IMR-90 (cell line): ENCODE data around the gene SCN11A. TPM values are rescaled to one million over a fixed set of nuclear protein-coding genes. Genes with fewer than 3 reads are reported as not detected.

Experiments
- ATAC-seq: fragments of 200-7000 bp; cut with Tn5 transposase; 2 replicates; pipeline ENCODE4 v1.9.1; 2020; ENCODE audit warnings: low read depth, mild to moderate bottlenecking, moderate library complexity
- BruUV-seq: library from RNA; stranded (reverse); fragments of 400-500 nt; replicated peaks from 2 replicates; lab custom pipeline; 2021; lab: Mats Ljungman, UMichigan
- CTCF ChIA-PET: fragments of 300-600 bp; formaldehyde crosslinking; extraction: SDS; loops from one replicate; lab custom pipeline; 2021; ENCODE audit warnings: antibody characterized with exemption; lab: Yijun Ruan, JAX
- POLR2A ChIA-PET: fragments of 300-600 bp; sonication (Branson Sonifier 250); formaldehyde crosslinking; loops from one replicate; lab custom pipeline; 2022; ENCODE audit warnings: antibody characterized with exemption; ENCODE audit not compliant: unreplicated experiment; lab: Charles Lee
- DNase-seq: peaks from one replicate; pipeline ENCODE4 v3.0.0; 2013
- H2AFZ ChIP-seq: replicated peaks from 2 replicates; pipeline ENCODE3; 2013; ENCODE audit warnings: low read length, mild to moderate bottlenecking; ENCODE audit not compliant: poor library complexity
- H2AK5ac ChIP-seq: 2 replicates; pipeline ENCODE4 v1.6.1; 2013; ENCODE audit warnings: low read depth, low read length, inconsistent platforms
- H2AK9ac ChIP-seq: replicated peaks from 2 replicates; pipeline ENCODE3; 2013; ENCODE audit warnings: mild to moderate bottlenecking, low read depth, low read length, moderate library complexity; ENCODE audit not compliant: poor library complexity
- H2BK120ac ChIP-seq: 2 replicates; pipeline ENCODE4 v1.6.1; 2013; ENCODE audit warnings: low read depth, low read length, inconsistent platforms
- H2BK15ac ChIP-seq: 3 replicates; pipeline ENCODE4 v1.6.1; 2013; ENCODE audit warnings: low read depth, low read length, inconsistent platforms
- H2BK20ac ChIP-seq: 2 replicates; pipeline ENCODE4 v1.6.1; 2013; ENCODE audit warnings: low read depth, mild to moderate bottlenecking, inconsistent platforms, low read length, moderate library complexity
- H2BK5ac ChIP-seq: 2 replicates; pipeline ENCODE4 v1.6.1; 2013; ENCODE audit warnings: mild to moderate bottlenecking, low read depth, low read length, inconsistent platforms; ENCODE audit not compliant: poor library complexity, severe bottlenecking
- H3K14ac ChIP-seq: replicated peaks from 2 replicates; pipeline ENCODE4 v1.6.1; 2013; ENCODE audit warnings: low read depth, low read length, inconsistent platforms
- H3K18ac ChIP-seq: 2 replicates; pipeline ENCODE4 v1.6.1; 2013; ENCODE audit warnings: low read depth, low read length, control low read depth
- H3K23ac ChIP-seq: 2 replicates; pipeline ENCODE4 v1.6.1; 2013; ENCODE audit warnings: low read depth, low read length, inconsistent platforms
- H3K27ac ChIP-seq: 2 replicates; pipeline ENCODE4 v1.5.1; 2013; ENCODE audit warnings: mild to moderate bottlenecking, control low read depth, low read length; ENCODE audit not compliant: insufficient read depth
- H3K27me3 ChIP-seq: 2 replicates; pipeline ENCODE4 v1.6.1; 2013; ENCODE audit warnings: low read length; ENCODE audit not compliant: control insufficient read depth, insufficient read depth
- H3K36me3 ChIP-seq: 2 replicates; pipeline ENCODE4 v1.6.1; 2013; ENCODE audit warnings: low read length, mixed read lengths; ENCODE audit not compliant: control insufficient read depth, insufficient read depth
- H3K4ac ChIP-seq: 2 replicates; pipeline ENCODE4 v1.6.1; 2013; ENCODE audit warnings: low read depth, low read length, inconsistent platforms
- H3K4me1 ChIP-seq: 2 replicates; pipeline ENCODE4 v1.6.1; 2013; ENCODE audit warnings: low read length, mixed read lengths; ENCODE audit not compliant: control insufficient read depth, insufficient read depth
- H3K4me2 ChIP-seq: 2 replicates; pipeline ENCODE4 v1.6.1; 2013; ENCODE audit warnings: low read depth, mild to moderate bottlenecking, control low read depth, low read length, moderate library complexity
- H3K4me3 ChIP-seq: 2 replicates; pipeline ENCODE4 v1.5.1; 2013; ENCODE audit warnings: low read depth, mild to moderate bottlenecking, control low read depth, low read length, moderate library complexity; ENCODE audit not compliant: insufficient read depth
- H3K56ac ChIP-seq: 2 replicates; pipeline ENCODE4 v1.6.1; 2013; ENCODE audit warnings: low read length, inconsistent platforms; ENCODE audit not compliant: insufficient read depth; ENCODE audit errors: extremely low read depth
- H3K79me1 ChIP-seq, 2 experiments: 2 replicates each; pipeline ENCODE4 v1.6.1; 2013; ENCODE audit warnings: low read length in 2 of 2, inconsistent platforms in 1 of 2, low read depth in 1 of 2
- H3K9ac ChIP-seq: 2 replicates; pipeline ENCODE4 v1.6.1; 2013; ENCODE audit warnings: low read depth, low read length, control low read depth
- H3K9me1 ChIP-seq: 2 replicates; pipeline ENCODE4 v1.6.1; 2013; ENCODE audit warnings: low read length, inconsistent platforms; ENCODE audit not compliant: insufficient read depth
- H3K9me3 ChIP-seq: 2 replicates; pipeline ENCODE4 v1.6.1; 2013; ENCODE audit warnings: low read length; ENCODE audit not compliant: control insufficient read depth, insufficient read depth
- H4K20me1 ChIP-seq: 2 replicates; pipeline ENCODE4 v1.6.1; 2013; ENCODE audit warnings: low read length, inconsistent platforms; ENCODE audit not compliant: insufficient read depth
- H4K5ac ChIP-seq: 2 replicates; pipeline ENCODE4 v1.6.1; 2013; ENCODE audit warnings: mild to moderate bottlenecking, low read depth, low read length, control low read depth
- H4K8ac ChIP-seq, 2 experiments: 2 replicates each; pipeline ENCODE4 v1.6.1; 2013; ENCODE audit warnings: low read depth in 2 of 2, low read length in 2 of 2, control low read depth in 1 of 2, inconsistent platforms in 1 of 2
- H4K91ac ChIP-seq: 2 replicates; pipeline ENCODE4 v1.6.1; 2013; ENCODE audit warnings: low read depth, low read length, inconsistent platforms; ENCODE audit not compliant: insufficient read depth
- BHLHE40 ChIP-seq: fragments of 150-350 bp; IDR thresholded peaks from 2 replicates; pipeline ENCODE4 v1.6.1; 2016; ENCODE audit warnings: mild to moderate bottlenecking, low read depth, low read length
- CHD1 ChIP-seq: IDR thresholded peaks from 2 replicates; pipeline ENCODE4 v1.6.1; 2012; ENCODE audit warnings: low read depth, low read length, improper control_type of control experiment
- MAFK ChIP-seq: IDR thresholded peaks from 2 replicates; pipeline ENCODE4 v1.6.1; 2012; ENCODE audit warnings: low read depth, low read length, improper control_type of control experiment
- NFE2L2 ChIP-seq: fragments of 150-350 bp; IDR thresholded peaks from 2 replicates; pipeline ENCODE4 v1.6.1; 2016; ENCODE audit warnings: low read depth, mild to moderate bottlenecking, low read length
- POLR2A ChIP-seq: IDR thresholded peaks from 2 replicates; pipeline ENCODE4 v1.6.1; 2012; ENCODE audit warnings: mild to moderate bottlenecking, low read depth, low read length
- SMC3 ChIP-seq: fragments of 150-350 bp; IDR thresholded peaks from 2 replicates; pipeline ENCODE4 v1.6.1; 2016; ENCODE audit warnings: low read depth, mild to moderate bottlenecking, antibody characterized with exemption, low read length, moderate library complexity
- dilution Hi-C: fragments of 300-500 bp; cut with HindIII; formaldehyde crosslinking; loops from one replicate; pipeline ENCODE4 v1.14.3; 2018; ENCODE audit warnings: low sequenced_read_pairs; ENCODE audit not compliant: unreplicated experiment
- in situ Hi-C: fragments of 300-500 bp; cut with MboI; formaldehyde crosslinking; loops from 3 replicates; pipeline ENCODE4 v1.14.3; 2019; ENCODE audit warnings: low sequenced_read_pairs, inconsistent platforms, mixed read lengths
- intact Hi-C: fragments of 100-400 bp; cut with micrococcal nuclease; formaldehyde crosslinking; loops from 2 replicates; pipeline ENCODE4 v1.10.0; 2022
- polyA plus RNA-seq, 3 experiments: library from polyadenylated mRNA; depleted of rRNA; stranded (reverse); fragments of >200 nt; gene quantifications; 2 replicates each; pipeline ENCODE4 v1.2.3, GENCODE V29; 2012; ENCODE audit warnings: low replicate concordance in 1 of 3
- total RNA-seq: library from RNA; depleted of rRNA; stranded (reverse); fragments of >200 nt; gene quantifications from 2 replicates; pipeline ENCODE4 v1.2.3, GENCODE V29; 2012

The SCN11A gene
- total and polyA plus RNA-seq, 2 of the 4 experiments (the other 2 are of a cell fraction), result under 0.01 to 0.02 TPM

DNA sequence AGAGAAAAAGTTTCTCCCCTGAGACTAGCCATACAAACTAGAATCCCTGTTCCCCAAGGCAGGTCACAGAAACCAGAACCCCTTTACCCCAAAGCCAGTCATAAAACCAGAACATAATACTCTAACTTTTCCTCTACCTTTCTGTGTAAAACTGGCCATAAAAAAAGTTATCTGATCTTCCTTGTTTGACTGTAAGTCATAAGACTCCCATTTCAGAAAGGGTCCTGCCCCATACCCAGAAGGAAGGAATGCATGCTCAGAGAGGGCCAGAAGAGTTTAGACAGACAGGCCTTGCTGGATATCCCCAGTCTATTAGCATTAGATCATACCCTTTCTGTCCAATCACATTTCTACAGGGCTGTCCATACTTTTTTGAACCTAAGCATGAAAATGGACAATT lies 27.2 kb downstream of the SCN11A start:
- Histone ChIP-seq H4K8ac (no peak overlapping the region), H4K91ac (no peak overlapping the region), H2AK5ac (no peak overlapping the region), H3K14ac (no peak overlapping the region), H3K79me1 (no peaks in the 10 kb centered on the region), H3K56ac (no peak overlapping the region), H2BK20ac (no peak overlapping the region), H3K4ac (no peak overlapping the region), H2BK5ac (no peak overlapping the region), H3K9me1 (no peaks in the 10 kb centered on the region), H3K4me1 (no peaks in the 10 kb centered on the region), H4K20me1 (no peaks in the 10 kb centered on the region), H2AFZ (no peak overlapping the region), H2BK15ac (no peak overlapping the region), H3K27ac (no peak overlapping the region), H2AK9ac (no peak overlapping the region), H3K9me3 (no peaks in the 10 kb centered on the region), H3K4me3 (no peak overlapping the region), H3K9ac (no peak overlapping the region), H3K27me3 (peaks cover 7% of the 10 kb centered on the region), H4K5ac (no peak overlapping the region), H3K18ac (no peak overlapping the region), H2BK120ac (no peak overlapping the region), H3K36me3 (no peaks in the 10 kb centered on the region), H3K4me2 (no peak overlapping the region), H3K23ac (no peak overlapping the region)
- intact Hi-C loops (no loop called here), dilution Hi-C loops (no loop called here), in situ Hi-C loops (no loop called here)
- no peak for TF ChIP-seq MAFK
- TF ChIP-seq SMC3, result no peak
- no peak for TF ChIP-seq POLR2A
- TF ChIP-seq BHLHE40, result no peak
- TF ChIP-seq CHD1, result no peak
- TF ChIP-seq NFE2L2, result no peak
- POLR2A ChIA-PET, result no interaction called here
- ATAC-seq (no peak), DNase-seq (no peak)
- CTCF ChIA-PET, result no interaction called here
- BruUV-seq, result no TSS peak
